ENCODE results near the gene LIFR.

The LIFR gene

DNA sequence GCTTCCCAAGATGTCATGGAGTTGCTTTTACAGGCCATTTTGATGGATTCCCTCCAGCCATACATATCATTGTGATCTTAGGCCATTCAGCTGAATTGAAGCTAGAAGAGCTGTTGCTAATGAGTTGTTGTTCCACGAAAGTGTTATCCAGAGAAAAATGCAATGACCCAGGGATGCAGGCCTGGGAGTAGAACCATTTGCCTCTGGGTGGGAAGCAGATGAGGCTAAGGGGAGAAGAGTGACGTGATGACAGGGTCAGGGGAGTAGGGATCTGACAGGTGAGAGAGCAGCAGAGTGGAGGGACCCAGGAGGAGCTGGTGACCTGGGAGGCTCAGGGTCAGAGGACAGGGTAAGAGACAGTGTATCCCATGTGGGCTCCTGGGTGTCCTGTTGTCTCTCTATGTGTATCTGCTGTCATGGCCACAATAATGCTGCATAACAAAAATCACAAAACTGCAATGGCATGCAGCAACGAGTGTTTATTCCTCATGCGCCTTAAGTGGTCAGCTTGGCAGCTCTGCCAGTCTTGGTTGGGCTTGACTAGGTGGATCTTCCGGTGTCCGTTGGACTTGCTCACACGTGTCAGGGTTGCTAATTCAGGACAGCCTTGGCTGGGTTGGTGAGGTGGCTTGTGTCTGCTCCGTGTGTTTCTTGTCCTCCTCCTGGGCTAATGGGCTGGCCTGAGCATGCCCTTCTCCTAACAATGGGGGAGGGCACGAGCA lies 90.6 kb downstream of the LIFR start:
- no peak for DNase-seq (ENCODE audit: low read depth)

DNA sequence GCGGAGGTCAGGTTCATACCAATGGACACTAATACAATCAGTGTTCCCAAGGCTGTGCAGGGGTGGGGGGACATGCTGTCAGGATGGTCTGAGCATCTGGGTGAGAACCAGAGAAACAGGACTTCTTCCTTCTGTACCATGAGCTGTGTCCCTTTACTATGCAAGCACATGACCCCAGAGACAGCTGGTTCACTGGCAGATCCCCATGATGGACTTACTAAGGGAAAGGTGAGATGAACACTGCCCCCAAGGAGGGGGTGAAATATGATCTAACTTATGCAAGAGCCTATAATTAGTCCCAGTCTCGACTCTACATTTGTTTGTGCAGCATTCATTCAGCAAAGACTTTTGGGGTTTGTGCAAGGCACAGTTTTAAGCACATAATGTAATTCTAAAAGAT lies 91.4 kb downstream of the LIFR start:
- peak; percentile 62 for DNase-seq (ENCODE audit: low read depth)

DNA sequence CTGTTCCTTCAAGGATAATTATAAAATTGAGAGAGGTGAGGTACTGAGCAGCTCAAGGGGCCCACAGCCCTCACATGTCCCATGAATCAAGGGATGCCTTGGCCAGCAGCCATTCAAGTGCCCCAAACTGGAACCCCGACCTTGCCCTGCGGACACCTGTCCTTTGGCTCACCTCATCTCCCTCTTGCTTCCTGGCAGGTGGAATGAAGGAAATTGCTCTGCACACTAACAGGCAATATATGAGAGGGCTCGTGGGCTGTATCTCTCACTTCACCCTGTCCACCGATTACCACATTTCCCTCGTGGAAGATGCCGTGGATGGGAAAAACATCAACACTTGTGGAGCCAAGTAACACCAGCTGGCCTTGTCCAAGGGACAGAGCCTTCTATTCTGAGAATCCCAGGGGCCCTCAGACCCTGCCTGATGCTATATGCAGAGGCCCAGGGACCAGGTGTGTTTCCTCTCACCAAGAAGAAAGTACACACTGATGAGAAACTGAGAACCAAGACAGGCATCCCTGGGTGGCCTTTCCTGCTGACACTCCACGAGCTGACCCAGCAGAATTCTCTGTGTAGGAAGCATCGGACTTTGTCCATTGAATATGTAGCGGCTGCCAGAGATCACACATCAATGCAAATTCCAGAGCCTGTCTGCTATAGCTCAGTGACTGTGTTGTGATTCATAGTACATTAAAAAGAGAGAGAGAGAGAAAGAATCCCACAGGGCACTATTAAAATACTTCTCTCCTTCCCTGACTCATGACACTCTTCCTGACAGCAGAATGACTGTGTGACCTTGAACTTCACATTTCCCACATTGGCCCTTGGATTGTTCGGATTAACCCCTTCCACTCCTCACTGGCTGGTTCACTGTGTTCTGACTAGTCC lies 92.6 kb downstream of the LIFR start:
- DNase-seq (ENCODE audit: low read depth) = peak; percentile 84

DNA sequence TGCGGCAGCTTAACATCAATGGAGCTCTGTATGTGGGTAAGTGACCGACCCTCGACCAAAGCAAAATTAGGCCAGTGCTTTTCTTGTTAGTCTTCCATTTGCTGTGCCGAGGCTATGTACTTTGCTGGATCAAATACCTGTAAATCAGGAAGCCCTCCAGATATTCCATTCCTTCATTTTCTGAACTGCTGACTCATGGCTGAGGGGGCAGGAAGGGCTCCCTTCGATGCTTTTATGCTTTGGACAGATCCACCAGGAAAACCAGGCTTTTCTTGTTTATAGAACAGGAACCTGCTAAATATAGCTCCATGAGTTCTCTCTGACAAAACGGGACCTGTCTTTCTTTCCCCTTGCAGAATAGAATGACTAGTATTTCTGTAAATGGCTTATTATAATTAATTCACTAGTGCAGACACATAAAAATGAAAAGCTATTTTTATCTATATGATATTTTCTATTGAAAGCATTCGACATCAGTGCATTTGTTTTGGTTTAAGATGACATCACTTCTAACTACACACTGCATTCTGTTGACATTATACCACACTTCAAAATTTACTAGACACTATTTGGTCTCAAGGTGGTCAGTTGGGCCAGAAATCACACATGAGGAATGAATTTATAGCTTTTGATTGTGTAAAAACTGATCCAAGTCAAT lies 93.3 kb downstream of the LIFR start:
- no peak for DNase-seq (ENCODE audit: low read depth)

DNA sequence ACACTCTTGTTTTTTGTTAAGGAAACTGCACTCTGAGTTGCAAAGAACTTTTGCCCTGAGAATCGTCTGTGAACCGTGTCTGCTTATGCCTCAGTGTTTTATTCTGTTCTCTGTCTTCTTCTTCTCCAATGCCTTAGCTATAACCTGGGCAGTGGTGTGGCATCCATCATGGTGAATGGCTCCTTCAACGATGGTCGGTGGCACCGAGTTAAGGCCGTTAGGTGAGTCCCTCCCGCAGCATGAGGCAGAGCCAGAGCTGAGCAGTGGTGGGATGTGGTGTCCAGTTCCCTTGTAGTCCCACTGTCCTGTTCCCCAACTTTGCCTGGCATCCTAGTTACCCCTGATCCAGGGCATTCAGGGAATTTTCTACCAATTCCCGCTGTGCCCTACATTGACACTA lies 98.3 kb downstream of the LIFR start:
- no peak for DNase-seq (ENCODE audit: low read depth)

DNA sequence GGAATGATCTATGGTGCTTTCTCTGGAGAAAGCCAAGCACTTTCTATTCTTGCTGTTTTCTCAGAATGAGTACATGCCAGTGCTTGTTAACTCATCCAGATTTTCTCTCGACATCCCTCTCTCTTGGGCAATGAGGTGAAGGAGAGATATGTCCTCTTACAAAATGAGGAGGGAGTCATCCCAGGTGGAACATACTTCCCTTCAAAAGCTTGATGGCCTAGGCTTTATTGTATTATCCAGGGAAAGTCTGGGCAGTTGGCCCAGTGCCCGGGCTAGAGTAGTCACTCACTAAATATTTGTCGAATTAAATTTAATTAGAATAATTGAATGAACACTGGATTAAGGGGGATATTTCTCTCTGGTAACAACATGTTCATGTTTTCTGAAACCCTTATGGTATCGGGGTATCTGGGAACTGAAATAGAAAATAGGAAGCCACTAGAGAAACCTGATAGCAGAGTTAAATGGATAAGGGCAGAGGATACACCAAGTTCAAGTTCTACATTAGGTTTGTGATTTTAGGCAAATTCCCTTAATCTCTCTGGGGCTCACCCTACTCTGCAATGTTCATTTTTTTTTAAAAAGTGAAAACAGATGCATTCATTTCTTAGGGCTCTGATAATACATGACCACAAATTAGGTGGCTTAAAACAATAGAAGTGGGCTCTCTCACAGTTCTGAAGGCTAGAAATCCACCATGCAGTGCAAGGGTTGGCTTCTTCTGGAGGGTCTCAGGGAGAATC lies 99.6 kb downstream of the LIFR start:
- no peak for DNase-seq (ENCODE audit: low read depth)

DNA sequence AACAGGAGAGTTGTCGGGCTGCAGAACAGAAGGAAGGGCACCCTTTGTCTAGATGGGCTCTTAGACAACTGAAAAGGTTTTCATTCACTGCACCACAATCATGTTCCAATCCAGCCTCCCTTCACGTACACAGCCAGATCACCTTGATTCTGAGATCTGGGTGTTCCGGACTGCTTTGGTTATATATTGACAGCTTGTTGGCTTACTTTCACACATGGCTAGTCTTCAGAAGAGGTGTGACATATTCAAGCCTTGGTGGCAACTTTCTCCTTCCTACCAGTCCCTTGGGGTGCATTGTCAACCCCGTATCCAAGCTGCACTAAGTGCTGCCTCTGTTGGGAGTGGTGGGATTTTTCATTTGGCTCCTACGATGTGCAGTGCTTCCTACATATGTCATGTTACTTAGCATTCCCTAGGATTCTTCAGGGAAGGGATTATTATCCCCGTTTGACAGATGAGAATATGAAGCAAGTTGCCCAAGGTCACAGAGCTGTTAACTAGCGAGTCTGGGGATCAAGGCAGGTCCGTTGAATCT lies 100.6 kb downstream of the LIFR start:
- DNase-seq (ENCODE audit: low read depth) = no peak

DNA sequence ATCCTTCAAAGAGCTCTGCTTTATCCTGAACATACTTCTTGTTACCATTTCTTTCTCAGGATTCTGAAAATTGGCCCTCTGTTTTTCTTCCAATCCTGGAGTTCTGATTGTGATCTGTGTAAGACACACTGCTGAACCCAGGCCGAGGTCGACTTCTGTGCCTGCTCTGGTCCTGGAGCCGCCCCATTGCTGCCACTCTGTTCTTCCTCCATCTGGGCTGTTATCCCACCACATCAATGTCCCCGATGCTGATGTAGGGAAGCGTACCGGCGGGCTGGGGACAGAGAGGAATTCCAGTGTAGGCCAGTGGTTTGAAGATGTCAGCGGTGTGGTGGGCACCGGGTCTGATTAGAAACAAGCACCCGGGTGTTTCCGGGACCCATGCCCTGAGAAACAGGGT lies 102.5 kb downstream of the LIFR start:
- DNase-seq (ENCODE audit: low read depth) = no peak

DNA sequence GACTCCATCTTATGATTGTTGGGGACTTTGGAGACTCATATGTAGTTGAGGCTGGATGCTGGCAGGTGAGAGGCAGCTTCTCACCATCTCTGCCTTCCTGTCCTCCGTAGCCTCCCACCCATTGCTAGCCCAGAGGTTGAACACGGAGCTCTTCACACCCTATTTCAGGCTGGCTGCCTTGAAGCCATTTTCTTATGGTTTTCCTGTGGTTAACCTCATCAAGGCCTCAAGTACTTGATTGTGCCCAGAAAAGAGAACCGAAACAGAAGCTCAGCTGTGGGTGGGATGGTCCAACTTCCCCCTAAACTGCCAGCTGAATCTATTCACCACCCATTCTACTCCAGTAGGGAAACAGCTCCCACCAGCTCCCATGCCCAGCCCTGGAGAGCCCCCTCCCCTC lies 102.9 kb downstream of the LIFR start:
- DNase-seq (ENCODE audit: low read depth) = no peak

DNA sequence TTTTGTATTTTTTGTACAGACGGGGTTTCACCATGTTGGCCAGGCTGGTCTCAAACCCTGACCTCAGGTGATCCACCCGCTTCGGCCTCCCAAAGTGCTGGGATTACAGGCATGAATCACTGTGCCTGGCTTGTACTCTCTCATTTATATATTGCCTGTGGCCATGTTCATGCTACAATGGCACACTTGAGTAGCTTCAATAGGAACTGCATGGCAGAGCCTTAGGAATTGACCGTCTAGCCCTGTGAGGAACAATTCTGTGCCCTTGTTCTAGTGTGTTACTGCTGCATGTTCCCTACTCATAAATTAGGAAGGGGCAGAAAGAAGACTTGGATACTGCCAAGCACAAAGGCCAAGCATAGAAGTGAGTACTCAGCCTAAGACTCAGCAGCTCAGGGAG lies 104.2 kb downstream of the LIFR start:
- no peak for DNase-seq (ENCODE audit: low read depth)

DNA sequence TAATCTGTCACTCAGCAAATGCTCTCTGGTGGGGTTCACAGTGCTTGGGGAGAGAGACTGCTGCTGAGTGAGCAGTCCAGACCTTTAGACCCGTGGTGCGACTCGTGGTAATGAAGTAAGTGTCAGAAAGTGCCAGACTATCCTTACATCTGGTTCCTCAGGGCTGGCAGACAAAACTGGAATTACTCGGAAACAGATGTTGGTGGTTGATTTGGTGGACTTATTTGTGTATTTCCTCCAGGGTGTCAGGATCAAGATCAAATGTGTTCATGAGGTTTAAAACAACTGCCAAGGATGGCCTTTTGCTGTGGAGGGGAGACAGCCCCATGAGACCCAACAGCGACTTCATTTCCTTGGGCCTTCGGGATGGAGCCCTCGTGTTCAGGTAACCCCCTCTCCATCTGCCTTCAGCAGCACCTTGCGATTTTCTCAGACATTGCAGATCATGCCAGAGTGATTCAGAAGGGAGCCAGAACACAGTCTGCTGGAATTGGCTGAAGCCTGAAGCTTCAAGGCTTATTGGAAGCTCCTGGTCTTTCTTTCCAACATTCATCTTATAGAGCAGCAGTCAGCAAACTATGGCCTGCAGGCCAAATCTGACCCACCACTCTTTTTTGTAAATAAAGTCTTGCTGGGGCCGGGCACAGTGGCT lies 105.2 kb downstream of the LIFR start:
- DNase-seq (ENCODE audit: low read depth) = no peak

DNA sequence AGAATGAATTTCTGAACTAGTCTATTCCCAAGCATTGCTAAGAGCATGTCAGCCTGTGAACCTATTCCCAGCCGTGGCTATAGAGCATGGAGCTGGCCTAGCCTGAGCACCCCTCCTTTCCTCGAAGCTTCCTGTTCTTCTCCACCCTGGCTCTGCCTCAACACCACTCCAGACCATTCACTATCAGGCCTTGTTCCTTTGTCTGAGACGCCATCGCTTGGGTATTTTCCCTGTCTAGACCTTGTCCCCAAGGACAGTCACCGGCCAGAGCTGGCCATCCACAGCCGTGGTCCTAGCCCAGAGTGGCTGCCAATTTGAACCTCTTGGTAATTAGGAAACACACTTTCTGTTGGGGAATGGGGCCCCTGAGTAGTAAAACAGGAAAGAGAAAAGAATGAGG lies 105.8 kb downstream of the LIFR start:
- DNase-seq (ENCODE audit: low read depth) = no peak

DNA sequence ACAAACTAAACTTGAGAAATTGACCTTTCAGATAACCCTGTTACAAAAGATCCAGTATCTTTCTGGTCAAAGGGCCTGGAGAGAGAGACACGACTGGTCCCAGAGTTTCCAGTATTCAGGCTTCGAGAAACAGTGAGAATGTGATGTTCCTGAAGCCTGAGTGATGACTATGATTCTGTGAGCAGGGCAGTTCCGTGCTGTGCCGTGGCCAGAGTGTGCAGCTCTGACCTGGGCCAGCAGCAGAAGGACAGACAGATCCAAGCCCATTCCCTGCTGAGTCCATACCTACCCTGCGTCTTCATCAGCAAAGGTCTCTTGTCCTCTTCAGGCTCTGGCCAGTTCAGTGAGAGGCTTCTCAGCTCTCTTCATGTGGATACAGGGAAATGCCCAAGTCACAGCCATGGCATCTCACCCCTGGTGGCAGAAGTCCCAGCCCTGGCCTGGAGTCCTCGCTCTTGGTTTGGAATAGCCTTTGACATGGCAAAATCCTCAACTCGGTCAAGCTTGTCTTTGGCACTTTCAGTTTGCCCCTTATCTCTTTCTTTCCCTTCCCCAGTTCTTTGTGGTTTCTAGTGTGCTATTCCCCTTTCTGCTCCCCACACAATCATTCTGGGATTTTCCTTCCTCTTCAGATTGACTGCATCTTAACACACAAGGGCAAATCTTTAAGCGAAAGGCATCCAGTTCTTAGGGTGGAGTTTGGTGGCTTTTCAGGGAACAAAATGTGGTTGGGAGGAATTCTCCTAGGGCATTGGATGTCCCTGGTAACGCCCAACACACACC lies 107.7 kb downstream of the LIFR start:
- DNase-seq (ENCODE audit: low read depth) = no peak

DNA sequence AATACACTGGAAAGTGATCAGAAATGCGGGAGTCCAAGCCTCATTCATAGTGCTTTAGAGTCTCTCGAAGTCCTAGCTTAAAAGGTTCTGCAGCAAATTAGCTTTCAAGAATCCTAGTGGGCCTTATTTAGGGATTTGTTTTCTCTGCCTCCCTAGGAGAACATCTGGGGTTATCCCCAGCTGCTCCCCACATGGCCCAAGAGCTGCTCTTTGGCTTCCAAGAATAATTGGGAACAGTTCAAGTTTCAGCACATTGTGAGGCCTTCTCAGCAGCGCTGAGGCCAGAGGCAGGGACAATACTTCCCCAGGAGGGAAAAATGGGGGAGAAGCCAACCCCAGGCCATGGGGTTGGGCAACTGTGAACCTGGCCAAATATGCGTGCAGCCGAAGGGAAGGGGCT lies 108.7 kb downstream of the LIFR start:
- DNase-seq (ENCODE audit: low read depth) = no peak

DNA sequence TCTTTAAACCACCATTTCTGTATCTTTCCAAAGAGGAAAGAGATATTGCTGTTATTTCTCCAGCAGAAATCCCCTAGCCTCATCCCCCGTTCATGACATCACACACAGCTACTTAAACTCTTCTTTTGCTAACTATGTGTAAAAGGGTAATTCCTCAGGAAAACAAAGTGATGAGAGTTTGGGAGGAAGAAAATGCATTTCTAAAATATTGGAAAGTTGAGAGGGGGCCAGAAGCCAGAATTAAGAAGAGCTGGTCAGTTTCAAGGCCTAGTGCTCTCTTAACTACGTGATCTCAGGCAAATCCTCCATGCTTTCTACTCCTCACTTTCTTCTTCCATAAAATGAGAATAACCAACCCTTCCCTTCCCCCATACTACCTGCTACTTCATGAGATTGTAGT lies 109.4 kb downstream of the LIFR start:
- no peak for DNase-seq (ENCODE audit: low read depth)

DNA sequence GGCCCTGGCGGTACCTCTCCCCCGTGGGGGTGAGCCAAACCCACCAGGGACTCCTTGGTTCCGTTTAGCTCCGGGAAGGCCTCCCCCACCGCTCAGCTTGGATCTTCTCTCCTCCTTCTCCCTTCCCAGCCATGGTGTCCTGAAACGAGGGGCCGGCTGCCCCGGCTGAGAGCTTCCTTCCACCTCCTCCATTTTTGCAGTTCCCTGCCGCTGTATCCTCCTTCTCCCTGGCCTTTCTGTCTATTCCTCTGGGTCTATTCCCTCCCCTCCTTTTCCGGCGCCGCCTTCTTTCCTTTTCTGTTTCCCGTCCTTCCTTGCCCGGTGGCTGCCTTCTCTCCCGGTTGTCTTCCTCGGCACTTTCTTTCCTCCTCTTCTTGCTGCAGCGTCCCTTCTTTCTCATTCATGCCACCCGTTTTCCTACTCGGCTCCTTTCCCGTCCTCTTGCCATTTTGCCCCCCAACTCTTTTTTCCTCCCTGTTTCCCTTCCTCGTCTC lies 110.4 kb downstream of the LIFR start:
- no peak for DNase-seq (ENCODE audit: low read depth)

DNA sequence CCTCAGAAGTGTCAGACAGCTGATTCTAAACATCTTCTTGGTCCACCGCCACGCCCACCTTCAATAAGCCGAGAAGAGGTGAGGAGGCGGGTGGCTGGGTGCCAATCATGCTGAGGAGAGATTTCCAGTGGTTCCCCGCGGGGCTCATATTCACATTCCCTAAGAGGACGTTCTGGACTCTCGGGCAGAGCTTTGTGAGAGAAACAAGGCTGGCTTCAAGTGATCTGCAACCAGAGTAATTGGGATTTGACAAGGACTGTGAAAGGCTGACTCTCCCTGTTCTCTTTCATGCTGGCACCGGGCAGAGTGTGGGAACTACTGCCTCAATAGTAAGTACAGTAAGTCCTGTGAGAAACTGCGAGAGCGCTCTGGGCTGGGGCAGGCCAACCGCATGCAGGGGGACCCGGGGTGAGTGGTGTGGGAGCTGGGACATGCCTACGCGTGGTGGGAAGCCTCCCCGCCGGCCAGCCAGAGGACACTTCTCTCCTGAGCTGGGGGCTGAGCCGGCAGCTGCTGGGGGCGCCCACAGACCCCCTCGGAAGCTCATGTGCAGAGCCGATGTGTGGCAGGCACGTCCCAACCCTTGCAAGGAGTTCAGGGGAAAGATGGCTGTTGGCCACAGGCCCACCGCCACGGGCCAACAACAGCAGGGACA lies 110.9 kb downstream of the LIFR start:
- peak; percentile 49 for DNase-seq (ENCODE audit: low read depth)

DNA sequence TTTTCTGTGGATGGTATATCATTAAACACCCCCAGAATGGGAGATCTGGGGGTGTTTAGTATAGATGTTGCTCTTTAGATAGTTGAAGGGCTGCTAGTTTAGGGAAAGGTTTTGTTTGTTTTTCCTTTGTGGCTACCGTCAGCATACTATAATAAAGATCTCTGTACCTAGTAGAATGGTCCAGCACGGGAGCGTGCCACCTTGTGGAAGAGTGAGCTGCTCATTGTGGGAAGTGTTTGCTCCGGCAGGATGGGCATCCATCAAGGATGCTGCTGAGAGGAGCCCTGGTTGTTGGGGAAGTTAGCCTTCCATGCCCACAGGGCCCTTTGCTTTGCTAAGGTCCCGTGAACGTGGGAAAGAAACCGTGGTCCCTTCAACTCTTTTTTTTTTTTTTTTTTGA lies 113.1 kb downstream of the LIFR start:
- no peak for DNase-seq (ENCODE audit: low read depth)

DNA sequence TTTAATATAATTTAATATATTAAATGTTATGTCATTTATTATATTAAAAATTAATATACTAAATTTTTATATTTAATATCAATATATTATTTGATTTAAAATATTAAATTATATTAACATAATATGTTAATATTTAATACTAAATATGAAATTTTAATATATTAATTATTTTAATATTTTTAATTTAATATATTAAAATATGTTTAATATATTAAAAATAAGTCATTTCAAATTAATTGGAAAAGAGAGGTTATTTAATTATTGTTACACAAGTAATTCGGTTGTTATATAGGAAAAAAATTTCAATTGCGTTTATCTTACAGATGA lies 114.2 kb downstream of the LIFR start:
- no peak for DNase-seq (ENCODE audit: low read depth)
